Measurements from ENCODE around the gene RGS4. TPM values are rescaled to one million over a fixed set of nuclear protein-coding genes. Genes with fewer than 3 reads are reported as not detected.

Gene RGS4
- total RNA-seq, 1 experiment from 2014 or later = 0.23 TPM

DNA sequence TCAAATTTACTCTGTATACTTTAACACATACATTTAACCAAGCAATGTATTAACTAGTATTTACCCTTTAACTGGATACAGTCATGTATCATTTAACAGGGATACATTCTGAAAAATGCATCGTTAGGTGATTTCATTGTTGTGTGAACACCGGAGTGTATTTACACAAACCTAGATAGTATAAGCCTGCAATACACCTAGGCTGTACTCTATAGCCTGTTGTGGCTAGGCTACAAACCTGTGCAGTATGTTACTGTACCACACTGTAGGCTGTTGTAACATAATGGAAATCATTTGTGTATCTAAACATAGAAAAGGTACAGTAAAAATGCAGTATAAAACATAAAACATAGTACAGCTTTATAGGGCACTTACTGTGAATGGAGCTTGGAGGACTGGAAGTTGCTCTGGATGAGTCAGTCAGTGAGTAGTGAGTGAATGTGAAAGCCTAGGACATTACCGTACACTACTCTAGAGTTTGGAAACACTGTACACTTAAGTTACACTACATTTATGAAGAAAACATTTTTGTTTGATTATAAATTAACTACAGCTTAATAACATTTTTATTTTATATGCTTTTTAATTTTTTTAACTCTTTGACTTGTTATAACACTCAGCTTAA, 21.3 kb downstream of the RGS4 start:
- no peaks in the 10 kb centered on the region for H3K4me1 ChIP-seq
- Mint-ChIP-seq H3K27ac (ENCODE audit: unreplicated experiment) (no peak overlapping the region), H3K36me3 (ENCODE audit: insufficient read depth, unreplicated experiment) (no peaks in the 10 kb centered on the region), H3K4me3 (ENCODE audit: unreplicated experiment) (no peak overlapping the region), H3K27me3 (ENCODE audit: insufficient read depth, unreplicated experiment) (peaks cover 9% of the 10 kb centered on the region), H3K9me3 (ENCODE audit: unreplicated experiment) (no peaks in the 10 kb centered on the region), H3K4me1 (ENCODE audit: low read depth, unreplicated experiment) (no peaks in the 10 kb centered on the region)
- BruUV-seq (replicated peaks) = no TSS peak
- H3K4me3 ChIP-seq (ENCODE audit: low read depth, low read length) = no peak overlapping the region
- ChIA-PET CTCF (no interaction called here), POLR2A (no interaction called here)
- intact Hi-C loops (cut with micrococcal nuclease; ENCODE audit: unreplicated experiment) = no loop called here
- no peaks in the 10 kb centered on the region for H3K9me3 ChIP-seq
- no peaks in the 10 kb centered on the region for H3K36me3 ChIP-seq (ENCODE audit: control insufficient read depth, insufficient read depth, low read length)
- DNase-seq = no peak
- H3K27me3 ChIP-seq (replicated peaks; ENCODE audit: control insufficient read depth, insufficient read depth, low read length) = no peaks in the 10 kb centered on the region
- TF ChIP-seq, protein P1, sequence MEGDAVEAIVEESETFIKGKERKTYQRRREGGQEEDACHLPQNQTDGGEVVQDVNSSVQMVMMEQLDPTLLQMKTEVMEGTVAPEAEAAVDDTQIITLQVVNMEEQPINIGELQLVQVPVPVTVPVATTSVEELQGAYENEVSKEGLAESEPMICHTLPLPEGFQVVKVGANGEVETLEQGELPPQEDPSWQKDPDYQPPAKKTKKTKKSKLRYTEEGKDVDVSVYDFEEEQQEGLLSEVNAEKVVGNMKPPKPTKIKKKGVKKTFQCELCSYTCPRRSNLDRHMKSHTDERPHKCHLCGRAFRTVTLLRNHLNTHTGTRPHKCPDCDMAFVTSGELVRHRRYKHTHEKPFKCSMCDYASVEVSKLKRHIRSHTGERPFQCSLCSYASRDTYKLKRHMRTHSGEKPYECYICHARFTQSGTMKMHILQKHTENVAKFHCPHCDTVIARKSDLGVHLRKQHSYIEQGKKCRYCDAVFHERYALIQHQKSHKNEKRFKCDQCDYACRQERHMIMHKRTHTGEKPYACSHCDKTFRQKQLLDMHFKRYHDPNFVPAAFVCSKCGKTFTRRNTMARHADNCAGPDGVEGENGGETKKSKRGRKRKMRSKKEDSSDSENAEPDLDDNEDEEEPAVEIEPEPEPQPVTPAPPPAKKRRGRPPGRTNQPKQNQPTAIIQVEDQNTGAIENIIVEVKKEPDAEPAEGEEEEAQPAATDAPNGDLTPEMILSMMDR (IDR thresholded peaks at IDR 0.05; ENCODE audit: insufficient read depth in 1 of 2, low read depth in 1 of 2, low read length in 1 of 2, severe bottlenecking in 1 of 2, unreplicated experiment in 1 of 2) = no peak

DNA sequence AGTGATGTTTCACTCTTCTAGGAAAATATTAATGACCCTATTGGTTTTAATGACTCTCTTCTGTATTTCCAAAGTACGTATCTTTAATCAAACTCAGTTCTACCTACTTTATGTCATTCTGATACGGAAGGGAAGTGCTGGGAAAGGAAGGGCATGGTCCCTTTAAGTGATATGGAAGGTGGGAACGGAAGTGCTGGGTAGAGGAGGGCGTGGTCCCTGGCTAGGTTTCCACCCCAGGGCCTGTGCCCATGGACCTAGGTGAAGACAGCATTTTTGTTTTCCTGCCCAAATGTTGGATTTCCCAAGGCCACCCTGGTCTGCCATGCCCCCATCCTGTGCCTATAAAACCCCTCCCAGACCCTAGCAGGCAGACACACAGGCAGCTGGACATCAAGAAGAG, 24.0 kb downstream of the RGS4 start:
- CTCF ChIA-PET = no interaction called here
- intact Hi-C loops (cut with micrococcal nuclease; ENCODE audit: unreplicated experiment) = no loop called here
- no peaks in the 10 kb centered on the region for H3K4me1 Mint-ChIP-seq (ENCODE audit: low read depth, unreplicated experiment)

DNA sequence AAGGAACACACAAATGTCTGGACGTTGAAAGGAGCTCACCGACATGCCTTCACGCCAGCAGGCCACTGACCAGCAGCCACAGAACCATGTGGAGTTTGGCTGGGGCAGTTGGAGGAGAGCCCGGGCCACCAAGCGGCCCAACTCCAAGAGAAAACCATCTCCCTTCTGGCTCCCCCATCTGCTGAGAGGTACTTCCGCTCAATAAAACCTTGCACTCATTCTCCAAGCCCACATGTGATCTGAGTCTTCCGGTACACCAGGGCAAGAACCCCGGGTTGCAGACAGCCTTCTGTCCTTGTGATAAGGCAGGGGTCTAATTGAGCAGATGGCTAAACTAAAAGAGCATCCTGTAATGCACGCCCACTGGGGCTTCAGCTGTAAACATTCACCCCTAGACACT, 24.4 kb downstream of the RGS4 start:
- peaks cover 13% of the 10 kb centered on the region for H3K27me3 Mint-ChIP-seq (ENCODE audit: insufficient read depth, unreplicated experiment)
- Histone ChIP-seq H3K4me3 (ENCODE audit: low read depth, low read length) (no peak overlapping the region), H3K9me3 (no peaks in the 10 kb centered on the region), H3K4me1 (no peaks in the 10 kb centered on the region), H3K27me3 (replicated peaks; ENCODE audit: control insufficient read depth, insufficient read depth, low read length) (no peaks in the 10 kb centered on the region), H3K36me3 (ENCODE audit: control insufficient read depth, insufficient read depth, low read length) (no peaks in the 10 kb centered on the region)
- TF ChIP-seq, protein P1 (IDR thresholded peaks at IDR 0.05; ENCODE audit: insufficient read depth in 1 of 2, low read depth in 1 of 2, low read length in 1 of 2, severe bottlenecking in 1 of 2, unreplicated experiment in 1 of 2) = no peak
- no peaks in the 10 kb centered on the region for H3K36me3 Mint-ChIP-seq (ENCODE audit: insufficient read depth, unreplicated experiment)
- H3K9me3 Mint-ChIP-seq (ENCODE audit: unreplicated experiment) = no peaks in the 10 kb centered on the region
- BruUV-seq (replicated peaks) = no TSS peak
- H3K4me3 Mint-ChIP-seq (ENCODE audit: unreplicated experiment) = no peak overlapping the region
- POLR2A ChIA-PET = no interaction called here
- H3K4me1 Mint-ChIP-seq (ENCODE audit: low read depth, unreplicated experiment) = no peaks in the 10 kb centered on the region
- intact Hi-C loops (cut with micrococcal nuclease; ENCODE audit: unreplicated experiment) = no loop called here
- DNase-seq = no peak
- CTCF ChIA-PET = no interaction called here
- no peak overlapping the region for H3K27ac Mint-ChIP-seq (ENCODE audit: unreplicated experiment)

More for the DNA sequence above, 24.0 kb downstream of the RGS4 start:
- H3K4me3 ChIP-seq (ENCODE audit: low read depth, low read length) = no peak overlapping the region
- no peaks in the 10 kb centered on the region for H3K9me3 Mint-ChIP-seq (ENCODE audit: unreplicated experiment)
- DNase-seq = no peak
- H3K36me3 Mint-ChIP-seq (ENCODE audit: insufficient read depth, unreplicated experiment) = no peaks in the 10 kb centered on the region
- no peaks in the 10 kb centered on the region for H3K9me3 ChIP-seq
- no TSS peak for BruUV-seq (replicated peaks)
- no peaks in the 10 kb centered on the region for H3K27me3 ChIP-seq (replicated peaks; ENCODE audit: control insufficient read depth, insufficient read depth, low read length)
- no peak overlapping the region for H3K27ac Mint-ChIP-seq (ENCODE audit: unreplicated experiment)
- no peak overlapping the region for H3K4me3 Mint-ChIP-seq (ENCODE audit: unreplicated experiment)
- peaks cover 13% of the 10 kb centered on the region for H3K27me3 Mint-ChIP-seq (ENCODE audit: insufficient read depth, unreplicated experiment)
- POLR2A ChIA-PET = no interaction called here
- H3K4me1 ChIP-seq = no peaks in the 10 kb centered on the region
- TF ChIP-seq, protein P1 (IDR thresholded peaks at IDR 0.05; ENCODE audit: insufficient read depth in 1 of 2, low read depth in 1 of 2, low read length in 1 of 2, severe bottlenecking in 1 of 2, unreplicated experiment in 1 of 2) = no peak
- H3K36me3 ChIP-seq (ENCODE audit: control insufficient read depth, insufficient read depth, low read length) = no peaks in the 10 kb centered on the region
